ENCODE results near the gene ZNF148.
"Not testable (repeated sequence)": the region's sequence is repeated elsewhere in the genome, so short reads cannot be mapped to it uniquely, and the experiment has no call there.

ZNF148 gene

DNA sequence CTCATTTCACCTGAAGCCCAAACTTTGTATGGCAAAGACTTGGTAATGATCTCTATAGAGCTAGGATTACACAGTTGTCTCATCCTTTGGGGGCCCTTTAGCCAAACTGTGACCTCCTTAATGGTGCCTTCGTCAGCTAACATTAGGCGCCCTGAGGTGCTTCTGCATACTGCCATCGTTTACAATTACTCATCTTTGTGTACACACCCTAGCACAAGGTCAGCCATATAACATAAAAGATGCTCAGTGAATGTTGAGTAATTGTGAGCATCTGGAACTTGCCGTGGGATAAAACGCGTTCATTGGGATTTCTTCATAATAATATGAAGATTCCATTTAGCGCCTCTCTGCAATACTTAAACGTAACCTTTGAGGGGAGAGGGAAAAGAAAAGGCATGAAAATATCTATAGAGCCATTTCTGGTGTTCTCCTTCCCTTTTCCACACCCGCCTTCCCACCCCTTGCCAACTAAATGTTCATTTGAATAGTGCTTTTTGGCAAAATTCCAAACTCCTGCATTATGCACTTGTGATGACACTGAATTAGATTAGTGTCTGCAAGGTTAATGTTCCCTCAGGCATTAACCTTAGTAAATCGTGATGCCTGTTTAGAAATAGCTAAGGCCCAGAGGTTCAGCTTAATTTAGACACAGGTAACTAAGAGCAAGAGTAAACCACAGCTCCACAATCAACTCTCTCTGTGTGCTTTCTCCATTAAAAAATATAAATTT, 990 bp upstream of the ZNF148 start:
- no peak for DNase-seq (ENCODE audit: low spot score)

DNA sequence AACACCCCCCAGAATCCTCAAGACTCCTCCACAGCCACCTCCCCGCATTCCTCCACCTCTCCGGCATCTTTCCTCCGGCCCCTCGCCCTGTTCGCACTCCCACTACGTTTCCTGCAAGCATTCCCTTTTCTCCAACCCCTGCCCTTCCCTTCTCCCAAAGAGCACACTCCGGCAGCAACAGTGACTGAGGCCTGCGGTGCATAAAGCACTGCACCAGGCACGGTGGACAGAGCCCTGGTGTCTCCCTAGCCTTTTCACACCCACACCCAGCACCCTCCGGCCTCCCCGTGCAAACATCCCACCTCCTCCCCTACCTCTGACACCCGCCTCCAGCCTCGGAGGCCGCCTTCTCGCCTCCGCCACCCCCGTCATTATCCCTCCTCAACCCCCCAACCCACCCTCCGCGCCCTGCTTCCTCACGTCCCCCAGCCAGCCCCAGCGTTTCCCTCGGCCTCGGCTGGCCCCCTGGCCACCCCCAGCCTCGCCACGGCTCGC, 577 bp downstream of the ZNF148 start:
- peak; percentile 47 for DNase-seq (ENCODE audit: low spot score)

DNA sequence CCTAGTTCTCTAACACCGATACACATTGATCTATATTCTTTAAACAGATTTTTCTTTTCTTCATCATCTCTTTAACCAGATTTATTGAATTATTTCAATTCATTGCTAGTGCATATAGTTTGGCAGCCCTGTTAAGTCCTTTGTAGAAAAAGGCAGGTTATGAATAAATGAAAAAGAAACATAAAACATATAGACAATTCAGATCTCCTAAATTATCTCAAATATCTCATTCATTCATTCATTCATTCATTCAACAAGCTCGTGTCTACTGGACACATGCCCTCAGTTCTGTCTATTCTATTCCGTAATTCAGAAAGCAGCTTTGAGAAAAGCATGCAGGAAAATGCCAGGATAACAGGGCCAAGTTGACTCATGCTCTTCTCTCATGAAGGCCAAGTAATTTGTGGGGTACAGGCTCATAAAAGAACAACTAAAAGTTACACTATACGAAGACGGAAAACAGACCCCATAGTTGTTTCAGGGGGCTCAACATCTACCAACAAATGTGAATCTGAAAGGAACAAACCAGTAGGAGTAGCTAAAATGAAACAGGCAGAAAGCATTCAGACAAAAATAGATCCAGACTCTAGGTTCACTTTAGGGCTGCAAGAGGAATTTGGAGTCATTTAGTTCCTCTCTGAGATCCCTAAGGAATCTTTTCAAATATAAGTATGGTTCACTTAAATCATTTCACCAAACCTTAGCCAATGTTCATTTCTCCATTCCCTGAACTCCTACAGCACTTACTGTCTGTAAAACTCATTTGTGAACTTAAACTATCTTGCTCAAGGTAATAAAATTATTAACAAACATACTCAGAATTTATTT, 7.5 kb downstream of the ZNF148 start:
- DNase-seq (ENCODE audit: low spot score) = peak; percentile 37

GRCh38 chr3:125366132-125366531, 9.0 kb downstream of the ZNF148 start:
- no peak for DNase-seq (ENCODE audit: low spot score)

GRCh38 chr3:125359700-125360099, 15.4 kb downstream of the ZNF148 start:
- DNase-seq (ENCODE audit: low spot score) = no peak

- no peak for DNase-seq (ENCODE audit: low spot score)
These were observed 16.2 kb downstream of the ZNF148 start for GRCh38 chr3:125358923-125359322.

- no peak for DNase-seq (ENCODE audit: low spot score)
These were observed 17.3 kb downstream of the ZNF148 start for GRCh38 chr3:125357837-125358236.

DNA sequence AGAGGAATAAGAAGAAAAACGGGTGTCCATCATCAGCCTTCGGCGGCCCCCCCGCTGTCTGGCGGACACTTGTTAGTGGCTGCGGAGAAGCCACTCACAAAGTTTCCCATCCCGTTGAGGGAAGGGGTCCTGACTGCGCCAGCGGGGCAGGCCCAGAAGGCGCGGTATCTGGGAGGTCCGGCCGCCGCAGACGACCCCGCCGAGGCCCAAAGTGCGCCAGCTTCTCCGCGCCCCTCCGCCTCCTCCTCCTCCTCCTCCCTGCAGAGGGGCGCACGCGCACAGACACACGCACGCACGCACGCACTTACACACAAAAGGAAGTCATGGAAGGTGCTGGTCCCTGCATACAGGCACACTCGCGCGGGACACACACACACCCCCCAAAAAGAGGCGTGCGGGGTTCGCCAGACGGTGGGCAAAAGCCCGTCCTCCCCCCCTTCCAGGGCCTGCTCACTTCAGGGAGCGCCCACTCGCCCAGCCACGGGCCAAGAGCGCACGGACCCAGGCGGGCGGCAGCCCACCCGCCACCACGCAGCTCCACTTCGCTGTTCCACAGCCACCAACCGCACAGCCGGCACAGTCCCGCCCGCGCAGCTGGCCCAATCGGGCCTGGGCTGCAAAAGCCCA, 18.0 kb downstream of the ZNF148 start:
- DNase-seq (ENCODE audit: low spot score) = peak; percentile 58

GRCh38 chr3:125356140-125357026, 18.7 kb downstream of the ZNF148 start:
- no peak for DNase-seq (ENCODE audit: low spot score)

- no peak for DNase-seq (ENCODE audit: low spot score)
These were observed 21.5 kb downstream of the ZNF148 start for GRCh38 chr3:125353659-125354058.

DNA sequence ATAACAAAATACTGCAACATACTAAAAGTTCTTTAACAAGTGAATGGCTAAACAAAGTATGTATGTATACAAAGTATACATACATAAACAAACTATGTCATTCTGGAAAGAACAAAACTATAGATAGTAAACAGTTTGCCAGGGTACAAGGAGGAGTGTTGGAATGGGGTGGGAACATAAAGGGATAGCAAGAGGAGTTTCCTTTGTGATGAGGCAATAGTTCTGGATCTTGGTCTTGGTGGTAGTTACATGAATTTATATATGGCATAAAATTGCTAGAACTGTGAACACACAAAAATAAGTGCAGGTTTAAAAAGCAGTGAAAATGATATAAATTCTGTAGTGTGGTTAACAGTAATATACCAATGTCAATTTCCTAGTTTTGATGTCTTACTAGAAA, 22.0 kb downstream of the ZNF148 start:
- DNase-seq (ENCODE audit: low spot score) = no peak

- DNase-seq (ENCODE audit: low spot score) = no peak
These were observed 23.2 kb downstream of the ZNF148 start for GRCh38 chr3:125351814-125352456.

DNA sequence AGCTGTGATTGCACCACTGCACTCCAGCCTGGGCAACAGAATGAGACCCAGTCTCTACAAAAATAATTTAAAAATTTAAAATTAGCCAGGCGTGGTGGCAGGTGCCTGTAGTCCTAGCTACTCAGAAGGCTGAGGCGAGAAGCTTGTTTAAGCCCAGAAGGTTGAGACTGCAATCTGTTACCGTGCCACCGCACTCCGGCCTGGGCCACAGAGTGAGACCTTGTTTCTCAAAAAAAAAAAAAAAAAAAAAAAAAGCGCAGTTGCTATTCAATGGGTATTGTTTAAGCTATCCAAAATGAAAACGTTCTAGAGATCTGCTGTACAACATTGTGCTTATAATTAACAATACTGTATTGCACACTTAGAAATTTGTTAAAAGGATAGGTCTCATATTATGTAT, 24.0 kb downstream of the ZNF148 start:
- DNase-seq (ENCODE audit: low spot score) = no peak

DNA sequence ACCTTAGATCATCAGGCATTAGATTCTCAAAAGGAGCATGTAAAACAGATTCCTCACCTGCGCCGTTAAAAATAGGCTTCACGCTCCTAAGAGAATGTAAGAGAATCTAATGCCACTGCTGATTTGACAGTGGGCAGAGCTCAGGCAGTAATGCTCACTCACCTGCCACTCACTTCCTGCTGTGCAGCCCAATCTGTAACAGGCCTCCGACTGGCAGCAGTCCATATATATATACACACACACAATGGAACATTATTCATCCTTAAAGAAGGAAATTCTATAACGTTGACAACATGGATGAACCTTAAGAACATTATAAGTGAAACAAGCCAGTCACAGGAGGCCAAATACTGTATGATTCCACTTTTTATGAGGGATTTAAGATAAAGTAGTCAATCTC, 24.5 kb downstream of the ZNF148 start:
- no peak for DNase-seq (ENCODE audit: low spot score)

DNA sequence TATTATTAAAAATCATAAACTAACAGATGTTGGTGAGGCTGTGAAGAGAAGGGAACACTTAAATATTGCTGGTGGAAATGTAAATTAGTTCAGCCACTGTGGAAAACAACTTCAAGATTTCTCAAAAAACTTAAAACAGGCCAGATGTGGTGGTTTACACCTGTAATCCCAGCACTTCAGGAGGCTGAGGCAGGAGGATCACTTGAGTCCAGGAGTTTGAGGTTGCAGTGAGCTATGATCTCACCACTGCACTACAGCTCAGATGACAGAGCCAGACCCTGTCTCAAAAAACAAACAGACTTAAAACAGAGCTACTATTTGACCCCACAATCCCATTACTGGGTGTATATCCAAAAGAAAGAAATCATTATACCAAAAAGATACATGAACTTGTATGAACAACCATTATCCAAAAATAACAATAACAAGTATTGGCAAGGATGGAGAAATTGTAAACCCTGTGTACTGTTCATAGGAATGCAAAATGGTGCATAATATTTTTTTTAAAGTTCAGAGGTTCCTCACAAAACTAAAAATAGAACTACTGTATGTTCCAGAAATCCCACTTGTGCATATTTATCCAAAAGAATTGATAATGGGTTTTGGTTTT, 25.5 kb downstream of the ZNF148 start:
- no peak for DNase-seq (ENCODE audit: low spot score)

DNA sequence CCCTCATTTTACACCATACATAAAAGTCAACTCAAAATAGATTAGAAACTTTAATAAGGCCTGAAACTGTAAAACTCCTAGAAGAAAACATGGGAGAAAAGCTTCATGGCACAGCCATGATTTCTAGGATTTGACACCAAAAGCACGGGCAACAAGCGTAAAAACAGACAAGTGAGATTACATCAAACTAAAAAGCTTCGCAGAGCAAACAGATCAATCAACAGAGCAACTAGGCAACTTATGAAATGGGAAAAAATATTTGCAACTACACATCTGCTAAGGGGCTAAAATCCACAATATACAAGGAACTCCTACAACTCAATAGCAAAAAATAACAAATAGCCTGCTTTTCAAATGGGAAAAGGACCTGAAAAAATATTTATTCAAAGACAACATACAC, 26.1 kb downstream of the ZNF148 start:
- DNase-seq (ENCODE audit: low spot score) = no peak

GRCh38 chr3:125343367-125343766, 31.8 kb downstream of the ZNF148 start:
- not testable (repeated sequence) for DNase-seq (ENCODE audit: low spot score)

DNA sequence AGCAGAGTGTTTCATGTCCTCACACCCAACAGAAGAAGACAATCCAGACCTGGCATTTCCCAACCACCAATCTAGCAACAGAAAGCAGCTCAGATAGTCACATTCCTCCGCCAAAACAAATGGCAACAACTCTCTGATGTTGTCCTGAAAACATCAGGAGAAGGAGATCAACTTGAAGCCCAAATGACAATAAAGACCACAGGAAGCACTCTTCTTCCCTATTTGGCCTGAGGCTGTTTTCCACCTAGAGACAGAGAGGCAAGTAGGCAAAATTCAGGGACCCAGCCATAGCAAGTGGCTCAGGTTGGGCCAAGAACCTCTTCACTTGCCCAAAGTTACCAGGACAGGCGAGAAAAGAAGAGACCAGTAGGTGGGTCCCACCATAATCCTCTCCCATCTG, 35.0 kb downstream of the ZNF148 start:
- no peak for DNase-seq (ENCODE audit: low spot score)

- no peak for DNase-seq (ENCODE audit: low spot score)
These were observed 37.6 kb downstream of the ZNF148 start for GRCh38 chr3:125337506-125337905.

- no peak for DNase-seq (ENCODE audit: low spot score)
These were observed 40.2 kb downstream of the ZNF148 start for GRCh38 chr3:125334675-125335560.
